Stomach (tissue), 4 donors: Measurements from ENCODE around the gene APCDD1.

ENCODE experiments used
- CTCF ChIP-seq, 7 experiments: fragments of 450-650 bp in 4 of 7; fragments of 200-600 bp in 3 of 7; sonication (generic) in 3 of 7; IDR thresholded peaks; one replicate each; pipeline ENCODE4 v1.5.1; 2016 to 2019; ENCODE audit warnings: antibody characterized with exemption in 7 of 7, control low read depth in 2 of 7, mild to moderate bottlenecking in 1 of 7
- EP300 ChIP-seq: sonication (generic); formaldehyde crosslinking; IDR thresholded peaks from one replicate; pipeline ENCODE4 v1.6.1; 2017; ENCODE audit warnings: antibody characterized with exemption
- POLR2A ChIP-seq, 4 donors: fragments of 450-650 bp; IDR thresholded peaks; one replicate each; pipeline ENCODE4 v1.6.1; 2016; ENCODE audit warnings: antibody characterized with exemption in 4 of 4, control low read depth in 2 of 4, mild to moderate bottlenecking in 1 of 4, moderate library complexity in 1 of 4

GRCh38 chr18:10481831-10482230 lies 27.4 kb downstream of the APCDD1 start:
- TF ChIP-seq EP300 (no peak), CTCF (IDR thresholded peaks at IDR 0.05) (no peak), POLR2A (IDR thresholded peaks at IDR 0.05) (no peak)
